B cell (primary cell): ENCODE measurements around the gene ITSN2. TPM values are rescaled to one million over a fixed set of nuclear protein-coding genes. Genes with fewer than 3 reads are reported as not detected.

Source experiments
- ATAC-seq: fragments of 200-7000 bp; cut with Tn5 transposase; one replicate; pipeline ENCODE4 v1.10.0; 2021; ENCODE audit warnings: low read depth, mild to moderate bottlenecking, moderate number of reproducible peaks, moderate library complexity
- CTCF ChIA-PET: fragments of 350-600 bp; sonication (Branson Sonifier 250); formaldehyde crosslinking; loops from one replicate; lab custom pipeline; 2021; ENCODE audit warnings: antibody characterized with exemption, inconsistent platforms; lab: Charles Lee
- POLR2A ChIA-PET: fragments of 350-600 bp; sonication (Branson Sonifier 250); formaldehyde crosslinking; loops from one replicate; lab custom pipeline; 2021; ENCODE audit warnings: antibody characterized with exemption; lab: Charles Lee
- DNase-seq: peaks from one replicate; pipeline ENCODE4 v3.0.0; 2013
- H2AFZ ChIP-seq: 2 replicates; pipeline ENCODE4 v1.6.1; 2012; ENCODE audit warnings: mild to moderate bottlenecking, low read depth, low read length; ENCODE audit not compliant: insufficient read depth, poor library complexity, severe bottlenecking
- H3K27ac ChIP-seq, 2 donors: 1 replicate in 1 of 2; 2 replicates in 1 of 2; pipeline ENCODE4 v1.5.1; 2012 to 2013; ENCODE audit warnings: low read length in 2 of 2, mild to moderate bottlenecking in 2 of 2, moderate library complexity in 1 of 2
- H3K27me3 ChIP-seq, 4 experiments: fragments of 200-600 bp in 1 of 4; sonication (generic) in 1 of 4; replicated peaks in 1 of 4; 1 replicate in 2 of 4; 2 replicates in 2 of 4; pipeline versions ENCODE4 v1.6.1 to v1.7.0; 2013 to 2016; ENCODE audit warnings: low read length in 3 of 4, mild to moderate bottlenecking in 2 of 4, mixed read lengths in 1 of 4, moderate library complexity in 1 of 4; ENCODE audit not compliant: insufficient read depth in 4 of 4, control insufficient read depth in 3 of 4; ENCODE audit errors: control extremely low read depth in 1 of 4
- H3K36me3 ChIP-seq, 2 experiments: replicated peaks in 1 of 2; 1 replicate in 1 of 2; 2 replicates in 1 of 2; pipeline versions ENCODE4 v1.6.1 to v1.7.1; 2013; ENCODE audit warnings: low read length in 1 of 2; ENCODE audit not compliant: insufficient read depth in 2 of 2, control insufficient read depth in 1 of 2; ENCODE audit errors: control extremely low read depth in 1 of 2, extremely low read depth in 1 of 2
- H3K4me1 ChIP-seq, 2 donors: fragments of 200-600 bp in 1 of 2; sonication (generic) in 1 of 2; 1 replicate in 1 of 2; 2 replicates in 1 of 2; pipeline versions ENCODE4 v1.5.1 to v1.6.1; 2013 to 2017; ENCODE audit warnings: low read length in 2 of 2; ENCODE audit not compliant: control insufficient read depth in 2 of 2, insufficient read depth in 2 of 2
- H3K4me2 ChIP-seq: replicated peaks from 2 replicates; pipeline ENCODE3; 2012; ENCODE audit warnings: mild to moderate bottlenecking, low read depth, low read length; ENCODE audit not compliant: poor library complexity, severe bottlenecking
- H3K4me3 ChIP-seq, 5 experiments: fragments of 200-600 bp in 1 of 5; sonication (generic) in 1 of 5; 1 replicate in 3 of 5; 2 replicates in 2 of 5; pipeline versions ENCODE4 v1.5.1 to v1.7.0; 2011 to 2016; ENCODE audit warnings: low read length in 4 of 5, mild to moderate bottlenecking in 4 of 5, low read depth in 2 of 5, control low read depth in 1 of 5, moderate library complexity in 1 of 5; ENCODE audit not compliant: insufficient read depth in 1 of 5; ENCODE audit errors: control extremely low read depth in 1 of 5, extremely low read depth in 1 of 5
- H3K79me2 ChIP-seq: fragments of 200-600 bp; sonication (generic); one replicate; pipeline ENCODE4 v1.6.0; 2016; ENCODE audit warnings: low read length; ENCODE audit not compliant: control insufficient read depth, insufficient read depth
- H3K9ac ChIP-seq: fragments of 200-600 bp; sonication (generic); 2 replicates; pipeline ENCODE4 v1.6.1; 2017; ENCODE audit warnings: mild to moderate bottlenecking, low read length, moderate library complexity
- H3K9me3 ChIP-seq, 3 donors: one replicate each; pipeline versions ENCODE4 v1.6.1 to v1.7.1; 2013; ENCODE audit warnings: low read length in 2 of 3; ENCODE audit not compliant: control insufficient read depth in 2 of 3, insufficient read depth in 1 of 3; ENCODE audit errors: control extremely low read depth in 1 of 3
- H4K20me1 ChIP-seq: 2 replicates; pipeline ENCODE4 v1.6.0; 2012; ENCODE audit warnings: mild to moderate bottlenecking, low read length; ENCODE audit not compliant: insufficient read depth, control insufficient read depth, poor library complexity, severe bottlenecking
- H3K27ac Mint-ChIP-seq: one replicate; pipeline ENCODE4 v1.8.0; 2021; ENCODE audit warnings: mixed read lengths
- H3K27me3 Mint-ChIP-seq: one replicate; pipeline ENCODE4 v1.8.0; 2021; ENCODE audit warnings: mixed read lengths
- H3K4me1 Mint-ChIP-seq: one replicate; pipeline ENCODE4 v1.8.0; 2021; ENCODE audit warnings: mixed read lengths
- H3K4me3 Mint-ChIP-seq: one replicate; pipeline ENCODE4 v1.8.0; 2021; ENCODE audit warnings: mixed read lengths
- H3K9me3 Mint-ChIP-seq: one replicate; pipeline ENCODE4 v1.8.0; 2022; ENCODE audit warnings: mixed read lengths; ENCODE audit not compliant: insufficient read depth
- EZH2 ChIP-seq: IDR thresholded peaks from 2 replicates; pipeline ENCODE4 v1.6.1; 2012; ENCODE audit warnings: borderline replicate concordance, low read depth, mild to moderate bottlenecking, moderate library complexity, low read length; ENCODE audit not compliant: insufficient read depth, poor library complexity, severe bottlenecking
- WGBS: methylation state at CpG from one replicate; pipeline ENCODE4 v1.1.5; 2013; ENCODE audit warnings: missing lambda C conversion rate; ENCODE audit not compliant: insufficient coverage; 5-methylcytosine and 5-hydroxymethylcytosine counted together
- intact Hi-C: fragments of 100-400 bp; cut with micrococcal nuclease; formaldehyde crosslinking; loops from one replicate; pipeline ENCODE4 v1.10.0; 2022
- polyA plus RNA-seq: library from polyadenylated mRNA; depleted of rRNA; stranded (reverse); fragments of >200 nt; gene quantifications from 2 replicates; pipeline ENCODE4 v1.2.3, GENCODE V29; 2012
- total RNA-seq, 2 donors: library from RNA; stranded (reverse); fragments of 120-200 nt in 1 of 2; gene quantifications; 1 replicate in 1 of 2; 2 replicates in 1 of 2; pipeline versions ENCODE4 v1.2.3 to v1.2.4, GENCODE V29; 2013 to 2022
- TF ChIP-seq, protein P1 (sequence below): fragments of 200-600 bp; IDR thresholded peaks from one replicate; pipeline ENCODE4 v1.8.0; 2022; ENCODE audit warnings: antibody characterized with exemption, mild to moderate bottlenecking

Gene ITSN2
- total and polyA plus RNA-seq, 2 donors (not counting 1 experiment from before 2014, with no cell fraction given), result 107 to 200 TPM

DNA sequence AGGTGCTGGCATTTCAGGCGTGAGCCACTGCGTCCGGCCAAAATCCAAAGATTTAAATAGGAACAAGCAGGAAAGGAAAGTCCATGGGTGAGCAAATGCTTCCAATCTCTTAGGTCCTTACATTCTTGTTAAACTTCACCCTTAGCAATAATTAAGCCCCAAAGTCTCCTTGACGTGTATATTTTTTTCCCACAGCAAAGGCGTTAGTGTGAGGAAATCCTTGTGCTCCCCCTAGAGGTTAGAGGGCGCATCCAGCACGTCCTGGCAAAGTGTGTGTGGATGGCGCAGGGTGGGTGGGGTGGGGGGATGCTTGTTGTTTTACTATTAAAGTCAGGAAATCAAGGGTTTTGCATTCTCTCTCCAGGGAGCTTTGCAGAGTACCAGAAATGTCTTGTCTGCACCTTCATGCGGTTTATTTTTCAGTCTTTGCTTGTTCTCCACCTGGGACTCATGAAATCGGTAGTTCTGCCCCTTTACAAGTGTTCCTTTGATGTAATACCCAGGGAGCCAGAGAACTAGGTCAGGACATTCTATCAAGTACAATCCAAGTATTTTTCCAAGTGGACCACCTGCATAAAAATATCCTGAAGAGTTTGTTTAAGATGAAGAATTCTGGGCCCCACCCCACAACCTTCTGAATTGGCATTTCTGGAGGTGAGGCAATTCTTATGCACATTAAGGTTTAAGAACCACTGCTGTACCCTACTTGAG, 22.2 kb upstream of the ITSN2 start:
- 70% methylated on average over 5 of the region's 10 CpGs for WGBS
- H3K4me3 Mint-ChIP-seq, result no peak overlapping the region
- H3K4me1 Mint-ChIP-seq, result peaks cover 5% of the 10 kb centered on the region
- POLR2A ChIA-PET, result no interaction called here
- no peaks in the 10 kb centered on the region for H3K9me3 ChIP-seq
- H3K27ac ChIP-seq, result no peak overlapping the region
- no peaks in the 10 kb centered on the region for H3K27me3 Mint-ChIP-seq
- intact Hi-C loops, result loop anchor here (1.0 to 5.0 kb wide), 5 partner anchors 67 to 154 kb away; no protein-coding TSS in a partner anchor
- no peak overlapping the region for H3K4me3 ChIP-seq
- CTCF ChIA-PET, result interaction anchor here (0.9 to 1.5 kb wide), 4 partner anchors 28 to 106 kb away, joined by 4 to 5 read pairs (median 4); no protein-coding TSS in a partner anchor
- ATAC-seq, result peak; percentile 93
- no peak overlapping the region for H3K4me2 ChIP-seq
- H3K4me1 ChIP-seq, result no peaks in the 10 kb centered on the region
- H3K9me3 Mint-ChIP-seq, result no peaks in the 10 kb centered on the region
- H3K27ac Mint-ChIP-seq, result no peak overlapping the region
- H3K79me2 ChIP-seq, result peaks cover 6% of the 10 kb centered on the region
- no peak for TF ChIP-seq EZH2
- TF ChIP-seq, protein P1, sequence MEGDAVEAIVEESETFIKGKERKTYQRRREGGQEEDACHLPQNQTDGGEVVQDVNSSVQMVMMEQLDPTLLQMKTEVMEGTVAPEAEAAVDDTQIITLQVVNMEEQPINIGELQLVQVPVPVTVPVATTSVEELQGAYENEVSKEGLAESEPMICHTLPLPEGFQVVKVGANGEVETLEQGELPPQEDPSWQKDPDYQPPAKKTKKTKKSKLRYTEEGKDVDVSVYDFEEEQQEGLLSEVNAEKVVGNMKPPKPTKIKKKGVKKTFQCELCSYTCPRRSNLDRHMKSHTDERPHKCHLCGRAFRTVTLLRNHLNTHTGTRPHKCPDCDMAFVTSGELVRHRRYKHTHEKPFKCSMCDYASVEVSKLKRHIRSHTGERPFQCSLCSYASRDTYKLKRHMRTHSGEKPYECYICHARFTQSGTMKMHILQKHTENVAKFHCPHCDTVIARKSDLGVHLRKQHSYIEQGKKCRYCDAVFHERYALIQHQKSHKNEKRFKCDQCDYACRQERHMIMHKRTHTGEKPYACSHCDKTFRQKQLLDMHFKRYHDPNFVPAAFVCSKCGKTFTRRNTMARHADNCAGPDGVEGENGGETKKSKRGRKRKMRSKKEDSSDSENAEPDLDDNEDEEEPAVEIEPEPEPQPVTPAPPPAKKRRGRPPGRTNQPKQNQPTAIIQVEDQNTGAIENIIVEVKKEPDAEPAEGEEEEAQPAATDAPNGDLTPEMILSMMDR, result peak; percentile 84
- no peaks in the 10 kb centered on the region for H4K20me1 ChIP-seq
- H3K27me3 ChIP-seq, result no peaks in the 10 kb centered on the region
- H2AFZ ChIP-seq, result no peak overlapping the region
- DNase-seq, result peak; percentile 79
- no peak overlapping the region for H3K9ac ChIP-seq
- no peaks in the 10 kb centered on the region for H3K36me3 ChIP-seq

DNA sequence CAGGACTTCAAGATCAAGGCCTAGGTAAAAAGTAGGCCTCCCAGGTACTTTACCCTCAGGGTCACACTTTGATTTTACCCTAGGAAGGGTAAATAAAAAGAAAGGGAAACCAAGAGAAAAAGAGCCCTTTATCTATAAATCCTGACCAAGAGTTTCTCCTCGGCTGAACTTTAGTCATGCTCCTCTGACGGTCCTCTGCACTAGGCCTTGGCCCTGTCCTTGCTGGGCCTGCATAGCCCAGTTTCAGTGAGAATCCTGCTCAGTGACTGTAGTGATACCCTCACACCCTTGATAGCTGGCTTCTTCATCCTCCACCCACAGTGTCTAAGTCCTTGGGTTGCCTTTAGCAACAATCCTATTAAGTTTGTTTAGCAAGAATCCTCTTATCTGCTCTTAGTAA, 20.5 kb upstream of the ITSN2 start:
- Histone ChIP-seq H3K79me2 (peaks cover 6% of the 10 kb centered on the region), H3K4me3 (no peak overlapping the region), H4K20me1 (no peaks in the 10 kb centered on the region), H3K4me1 (no peaks in the 10 kb centered on the region), H3K36me3 (no peaks in the 10 kb centered on the region), H2AFZ (no peak overlapping the region), H3K9me3 (no peaks in the 10 kb centered on the region), H3K4me2 (no peak overlapping the region), H3K27me3 (no peaks in the 10 kb centered on the region), H3K9ac (no peak overlapping the region), H3K27ac (no peak overlapping the region)
- Mint-ChIP-seq H3K27me3 (no peaks in the 10 kb centered on the region), H3K4me1 (peaks cover 5% of the 10 kb centered on the region), H3K4me3 (no peak overlapping the region), H3K9me3 (no peaks in the 10 kb centered on the region), H3K27ac (no peak overlapping the region)
- ChIA-PET POLR2A (no interaction called here), CTCF (interaction anchor here (0.6 to 1.4 kb wide), 7 partner anchors 76 to 943 kb away, joined by 3 to 5 read pairs (median 4); no protein-coding TSS in a partner anchor)
- 100% methylated on average over 2 of the region's 2 CpGs for WGBS
- ATAC-seq (no peak), DNase-seq (no peak)
- TF ChIP-seq EZH2, result no peak
- TF ChIP-seq, protein P1, result no peak
- intact Hi-C loops, result loop anchor here (5.0 kb wide), 2 partner anchors 84 to 104 kb away; no protein-coding TSS in a partner anchor
